IPS-11a (cell line): ENCODE results near the gene B4GALT4.
A peak's percentile ranks its signal among the peaks of the same experiment; 100 is the strongest.
"Not testable (repeated sequence)": the region's sequence is repeated elsewhere in the genome, so short reads cannot be mapped to it uniquely, and the experiment has no call there.

ENCODE experiments used
- H3K4me3 ChIP-seq: one replicate; pipeline ENCODE4 v1.5.1; 2013; ENCODE audit warnings: low read depth, low read length, control low read depth

The B4GALT4 gene

GRCh38 chr3:119240591-119241434 lies at the start of gene B4GALT4:
TSS of gene B4GALT4 (minus strand) at chr3:119240878. CDS start at chr3:119230099, 10,779 bp downstream.
- peak within 1 kb of the TSS; percentile 70 for H3K4me3 ChIP-seq

GRCh38 chr3:119289404-119289770 lies 48.7 kb upstream of the B4GALT4 start:
- no peak overlapping the region for H3K4me3 ChIP-seq

GRCh38 chr3:119288669-119289403 lies 48.2 kb upstream of the B4GALT4 start:
- H3K4me3 ChIP-seq, result no peak overlapping the region

- H3K4me3 ChIP-seq, result no peak overlapping the region
These were observed 39.0 kb upstream of the B4GALT4 start for GRCh38 chr3:119279584-119280243.

GRCh38 chr3:119279101-119279554 lies 38.5 kb upstream of the B4GALT4 start:
- no peak overlapping the region for H3K4me3 ChIP-seq

- H3K4me3 ChIP-seq, result no peak overlapping the region
These were observed 36.0 kb upstream of the B4GALT4 start for GRCh38 chr3:119276680-119277079.

- not testable (repeated sequence) for H3K4me3 ChIP-seq
These were observed 29.5 kb upstream of the B4GALT4 start for GRCh38 chr3:119270212-119270611.

GRCh38 chr3:119261055-119261454 lies 20.4 kb upstream of the B4GALT4 start:
- no peak overlapping the region for H3K4me3 ChIP-seq

- no peak overlapping the region for H3K4me3 ChIP-seq
These were observed 19.1 kb upstream of the B4GALT4 start for GRCh38 chr3:119259821-119260220.

- H3K4me3 ChIP-seq, result no peak overlapping the region
These were observed 18.2 kb upstream of the B4GALT4 start for GRCh38 chr3:119258915-119259314.

- no peak overlapping the region for H3K4me3 ChIP-seq
These were observed 17.2 kb upstream of the B4GALT4 start for GRCh38 chr3:119257654-119258410.

GRCh38 chr3:119257111-119257510 lies 16.4 kb upstream of the B4GALT4 start:
- H3K4me3 ChIP-seq, result no peak overlapping the region

- H3K4me3 ChIP-seq, result no peak overlapping the region
These were observed 14.5 kb upstream of the B4GALT4 start for GRCh38 chr3:119255214-119255613.

GRCh38 chr3:119245778-119246177 lies 5.1 kb upstream of the B4GALT4 start:
- H3K4me3 ChIP-seq, result no peak overlapping the region

GRCh38 chr3:119243712-119244111 lies 3.0 kb upstream of the B4GALT4 start:
- H3K4me3 ChIP-seq, result no peak overlapping the region

- H3K4me3 ChIP-seq, result not testable (repeated sequence)
These were observed 2.4 kb upstream of the B4GALT4 start for GRCh38 chr3:119243058-119243529.

- H3K4me3 ChIP-seq, result not testable (repeated sequence)
These were observed 1.8 kb upstream of the B4GALT4 start for GRCh38 chr3:119242387-119243057.

GRCh38 chr3:119240101-119240590 lies 532 bp downstream of the B4GALT4 start:
- peak overlapping the region; percentile 70 for H3K4me3 ChIP-seq

GRCh38 chr3:119239206-119239820 lies 1.4 kb downstream of the B4GALT4 start:
- H3K4me3 ChIP-seq, result peak overlapping the region; percentile 70
